GM11168 (cell line): ENCODE results near the gene ARMC10.
"Not testable (repeated sequence)": the region's sequence is repeated elsewhere in the genome, so short reads cannot be mapped to it uniquely, and the experiment has no call there.

ENCODE experiments used
- in situ Hi-C: fragments of 300-500 bp; cut with MboI; formaldehyde crosslinking; loops from one replicate; pipeline ENCODE4 v1.12.0; 2022; ENCODE audit warnings: low sequenced_read_pairs; ENCODE audit not compliant: unreplicated experiment

Gene ARMC10

GRCh38 chr7:103120362-103120761, 45.4 kb downstream of the ARMC10 start:
- in situ Hi-C loops = no loop called here

GRCh38 chr7:103121641-103122040, 46.7 kb downstream of the ARMC10 start:
- in situ Hi-C loops = no loop called here

- in situ Hi-C loops = no loop called here
These were observed 48.6 kb downstream of the ARMC10 start for GRCh38 chr7:103123529-103123928.

GRCh38 chr7:103124429-103124979, 49.6 kb downstream of the ARMC10 start:
- in situ Hi-C loops = no loop called here

- in situ Hi-C loops = no loop called here
These were observed 52.1 kb downstream of the ARMC10 start for GRCh38 chr7:103127006-103127405.

GRCh38 chr7:103129702-103130549, 55.0 kb downstream of the ARMC10 start:
- in situ Hi-C loops = no loop called here

- in situ Hi-C loops = no loop called here
These were observed 56.1 kb downstream of the ARMC10 start for GRCh38 chr7:103130901-103131624.

GRCh38 chr7:103132995-103133688, 58.2 kb downstream of the ARMC10 start:
- in situ Hi-C loops = no loop called here

GRCh38 chr7:103134836-103135554, 60.1 kb downstream of the ARMC10 start:
- in situ Hi-C loops = no loop called here

- in situ Hi-C loops = no loop called here
These were observed 65.1 kb downstream of the ARMC10 start for GRCh38 chr7:103140061-103140460.

GRCh38 chr7:103140685-103141084, 65.7 kb downstream of the ARMC10 start:
- in situ Hi-C loops = no loop called here

- in situ Hi-C loops = no loop called here
These were observed 66.9 kb downstream of the ARMC10 start for GRCh38 chr7:103141753-103142404.

GRCh38 chr7:103142494-103142893, 67.6 kb downstream of the ARMC10 start:
- in situ Hi-C loops = no loop called here

- in situ Hi-C loops = no loop called here
These were observed 68.9 kb downstream of the ARMC10 start for GRCh38 chr7:103143868-103144267.

GRCh38 chr7:103144754-103145153, 69.8 kb downstream of the ARMC10 start:
- in situ Hi-C loops = not testable (repeated sequence)

- in situ Hi-C loops = no loop called here
These were observed 73.4 kb downstream of the ARMC10 start for GRCh38 chr7:103148131-103148993.
